ENCODE measurements around the gene RNF19B.
"Not testable (repeated sequence)": the region's sequence is repeated elsewhere in the genome, so short reads cannot be mapped to it uniquely, and the experiment has no call there.

Gene RNF19B, protein sequence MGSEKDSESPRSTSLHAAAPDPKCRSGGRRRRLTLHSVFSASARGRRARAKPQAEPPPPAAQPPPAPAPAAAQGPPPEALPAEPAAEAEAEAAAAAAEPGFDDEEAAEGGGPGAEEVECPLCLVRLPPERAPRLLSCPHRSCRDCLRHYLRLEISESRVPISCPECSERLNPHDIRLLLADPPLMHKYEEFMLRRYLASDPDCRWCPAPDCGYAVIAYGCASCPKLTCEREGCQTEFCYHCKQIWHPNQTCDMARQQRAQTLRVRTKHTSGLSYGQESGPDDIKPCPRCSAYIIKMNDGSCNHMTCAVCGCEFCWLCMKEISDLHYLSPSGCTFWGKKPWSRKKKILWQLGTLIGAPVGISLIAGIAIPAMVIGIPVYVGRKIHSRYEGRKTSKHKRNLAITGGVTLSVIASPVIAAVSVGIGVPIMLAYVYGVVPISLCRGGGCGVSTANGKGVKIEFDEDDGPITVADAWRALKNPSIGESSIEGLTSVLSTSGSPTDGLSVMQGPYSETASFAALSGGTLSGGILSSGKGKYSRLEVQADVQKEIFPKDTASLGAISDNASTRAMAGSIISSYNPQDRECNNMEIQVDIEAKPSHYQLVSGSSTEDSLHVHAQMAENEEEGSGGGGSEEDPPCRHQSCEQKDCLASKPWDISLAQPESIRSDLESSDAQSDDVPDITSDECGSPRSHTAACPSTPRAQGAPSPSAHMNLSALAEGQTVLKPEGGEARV

DNA sequence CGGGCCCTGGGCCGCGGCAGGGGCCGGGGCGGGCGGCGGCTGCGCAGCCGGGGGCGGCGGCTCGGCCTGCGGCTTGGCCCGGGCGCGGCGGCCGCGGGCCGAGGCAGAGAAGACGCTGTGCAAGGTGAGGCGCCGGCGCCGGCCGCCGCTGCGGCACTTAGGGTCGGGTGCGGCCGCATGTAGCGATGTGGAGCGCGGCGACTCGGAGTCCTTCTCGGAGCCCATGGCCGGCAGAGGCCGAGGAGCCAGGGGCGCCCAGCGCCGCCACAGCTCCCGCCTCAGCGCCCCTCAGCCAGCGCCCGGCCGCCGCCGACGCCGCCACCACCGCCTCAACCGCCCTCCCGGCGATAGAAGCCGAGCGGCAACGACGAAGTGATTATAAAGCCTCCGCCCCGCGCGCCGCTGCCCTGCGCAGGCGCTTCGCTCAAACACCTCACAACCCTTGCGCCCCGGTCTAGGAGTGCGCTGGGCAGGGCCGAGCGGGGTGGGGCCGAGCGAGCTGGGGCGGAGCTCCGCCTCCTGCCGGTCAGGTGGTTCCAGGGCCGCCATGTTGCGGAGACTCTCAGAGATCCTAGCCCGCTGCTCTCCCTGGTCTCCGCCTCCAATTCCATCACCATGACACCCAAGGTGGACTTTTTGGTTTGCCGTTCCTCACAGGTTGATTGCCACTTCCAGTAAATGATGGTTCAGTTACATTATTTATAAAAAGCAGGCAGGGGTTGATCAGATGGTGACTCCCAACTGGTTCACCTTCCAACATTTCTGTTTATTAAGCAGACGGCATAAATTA is at the start of gene RNF19B:
Gene RNF19B, minus strand, starts transcription at position 349 of the 790 bp plus-strand sequence. Its CDS starts 124 bp downstream, at position 225.
- DNase-seq (ENCODE audit: low spot score) = peak; percentile 96

DNA sequence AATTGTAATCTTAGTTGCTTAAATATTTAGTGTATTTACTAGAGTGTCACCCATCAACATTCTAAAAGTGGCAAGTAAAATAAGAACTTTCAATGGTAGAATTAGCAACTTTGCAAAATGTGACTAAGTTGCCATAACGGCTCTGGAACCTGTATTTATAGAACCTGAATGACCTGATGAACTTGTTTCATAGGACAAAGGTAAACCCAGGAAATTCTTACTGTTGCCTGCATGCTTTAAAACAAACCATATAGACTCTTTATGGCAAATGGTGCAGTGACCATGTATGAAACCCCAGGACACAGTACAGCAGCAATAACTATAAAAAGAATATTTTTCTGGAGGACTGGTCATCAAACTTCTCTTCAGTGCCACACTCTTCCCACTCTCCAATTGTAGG is 49.2 kb upstream of the RNF19B start:
- no peak for DNase-seq (ENCODE audit: low spot score)

DNA sequence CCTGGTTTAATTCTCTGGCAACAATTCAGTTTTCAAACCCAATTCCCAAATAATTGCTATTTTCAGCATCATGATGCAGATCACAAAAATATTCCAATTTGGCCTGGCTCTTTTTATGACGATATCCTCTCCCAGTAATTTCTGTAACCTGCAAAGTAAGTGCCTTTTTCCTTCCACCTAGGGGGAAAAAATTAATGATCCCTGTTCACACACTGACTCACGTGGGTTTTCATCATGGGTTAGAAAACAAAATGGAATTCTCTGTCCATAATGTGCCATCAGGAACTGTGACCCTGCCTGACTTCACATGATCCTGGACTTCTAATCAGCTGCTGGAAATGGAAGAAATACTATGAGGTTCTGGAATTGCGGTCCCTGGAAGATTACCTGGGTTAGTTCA is 47.6 kb upstream of the RNF19B start:
- DNase-seq (ENCODE audit: low spot score) = no peak

DNA sequence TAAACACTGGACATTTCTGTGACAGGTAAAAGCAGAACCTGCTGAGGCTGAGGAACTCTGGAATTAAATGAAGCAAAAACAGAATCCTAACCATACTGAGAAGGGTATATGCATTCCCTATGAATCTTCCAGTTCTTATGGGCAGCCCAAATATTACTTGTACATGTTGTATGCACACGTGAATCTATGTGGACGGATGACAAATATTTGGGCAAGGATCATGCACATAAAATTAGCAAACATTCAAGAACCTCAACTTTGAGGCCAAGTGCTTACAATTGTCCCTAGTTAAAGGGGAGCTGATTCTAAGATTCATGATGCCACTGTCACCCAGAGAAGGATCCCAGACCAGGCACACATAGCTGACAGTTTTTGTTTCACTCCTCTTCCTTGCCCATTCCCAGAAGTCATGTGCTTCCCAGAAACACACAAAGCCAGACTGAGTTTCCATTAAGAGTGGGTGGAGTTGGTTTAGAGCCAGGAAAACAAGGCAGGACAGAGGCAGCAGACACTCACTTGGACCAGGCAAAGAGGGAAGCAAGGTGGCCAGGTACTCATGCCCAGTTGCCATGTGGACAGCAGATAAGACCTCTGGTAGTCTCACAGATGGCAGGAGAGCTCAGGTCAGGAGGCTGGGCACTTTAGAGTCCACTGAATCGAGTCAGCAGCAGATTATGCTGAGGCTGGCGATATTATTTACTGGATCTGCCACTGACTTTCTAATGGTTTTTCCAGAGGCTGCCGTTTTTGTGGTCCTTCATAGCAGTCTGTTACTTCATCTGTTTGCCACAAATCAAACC is 46.5 kb upstream of the RNF19B start:
- no peak for DNase-seq (ENCODE audit: low spot score)

DNA sequence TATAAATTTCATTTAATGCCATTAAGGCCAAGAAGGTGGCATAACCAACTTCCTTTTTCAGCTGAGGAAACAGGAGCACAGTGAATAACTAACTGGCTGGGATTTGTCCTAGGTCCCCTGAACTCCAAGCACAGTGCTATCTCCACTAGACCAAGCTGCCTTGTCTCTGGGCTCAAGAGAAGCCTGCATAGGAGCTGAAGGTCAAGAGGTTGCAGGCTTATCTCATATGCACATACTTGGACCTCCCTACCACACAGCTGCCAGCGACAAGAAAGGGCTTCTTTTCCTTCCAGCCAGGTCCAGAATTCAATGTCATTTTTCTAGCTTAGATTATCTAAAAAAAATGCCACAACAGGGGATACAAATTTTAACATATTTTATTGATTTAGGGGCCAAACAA is 45.0 kb upstream of the RNF19B start:
- no peak for DNase-seq (ENCODE audit: low spot score)

DNA sequence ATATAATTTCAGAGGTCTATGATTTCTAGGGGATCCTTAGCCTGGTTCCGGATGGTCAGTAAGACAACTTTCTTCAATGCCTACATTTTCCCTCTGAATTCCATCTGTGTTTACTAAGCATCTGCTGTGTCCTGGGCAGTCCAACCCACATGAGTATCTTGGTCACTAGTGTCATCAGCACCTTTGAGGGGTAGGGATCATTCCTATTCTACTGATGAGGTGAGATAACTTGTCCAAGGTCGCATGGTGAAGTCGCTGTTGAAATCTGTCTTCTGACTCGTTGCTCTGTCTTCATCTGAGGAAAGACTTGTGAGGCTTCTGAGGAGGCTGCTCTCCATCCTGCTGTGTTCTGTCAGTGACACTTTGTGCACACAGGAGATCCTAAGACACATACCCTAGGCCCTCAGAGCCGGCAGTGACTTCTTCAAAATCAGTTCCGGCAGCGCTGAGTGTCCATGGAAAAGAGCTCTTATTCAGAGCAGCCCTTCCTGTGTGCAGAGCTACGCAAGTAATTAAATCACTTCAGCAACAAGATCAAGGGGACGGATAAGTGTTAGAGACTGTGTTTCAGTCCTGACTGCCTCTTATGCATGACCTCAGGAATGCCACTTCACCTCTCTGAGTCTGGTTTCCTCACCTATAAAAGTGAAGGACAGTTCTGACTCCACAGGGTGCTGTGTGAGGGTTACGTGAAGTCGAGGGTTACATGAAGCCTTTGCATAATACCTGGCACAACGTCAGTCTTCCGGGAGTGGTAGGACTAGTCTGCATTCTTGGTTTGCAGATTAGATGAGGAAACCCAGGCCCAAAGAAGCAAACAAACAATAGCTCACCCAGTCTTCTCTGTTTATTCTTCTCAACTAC is 43.7 kb upstream of the RNF19B start:
- DNase-seq (ENCODE audit: low spot score) = no peak

DNA sequence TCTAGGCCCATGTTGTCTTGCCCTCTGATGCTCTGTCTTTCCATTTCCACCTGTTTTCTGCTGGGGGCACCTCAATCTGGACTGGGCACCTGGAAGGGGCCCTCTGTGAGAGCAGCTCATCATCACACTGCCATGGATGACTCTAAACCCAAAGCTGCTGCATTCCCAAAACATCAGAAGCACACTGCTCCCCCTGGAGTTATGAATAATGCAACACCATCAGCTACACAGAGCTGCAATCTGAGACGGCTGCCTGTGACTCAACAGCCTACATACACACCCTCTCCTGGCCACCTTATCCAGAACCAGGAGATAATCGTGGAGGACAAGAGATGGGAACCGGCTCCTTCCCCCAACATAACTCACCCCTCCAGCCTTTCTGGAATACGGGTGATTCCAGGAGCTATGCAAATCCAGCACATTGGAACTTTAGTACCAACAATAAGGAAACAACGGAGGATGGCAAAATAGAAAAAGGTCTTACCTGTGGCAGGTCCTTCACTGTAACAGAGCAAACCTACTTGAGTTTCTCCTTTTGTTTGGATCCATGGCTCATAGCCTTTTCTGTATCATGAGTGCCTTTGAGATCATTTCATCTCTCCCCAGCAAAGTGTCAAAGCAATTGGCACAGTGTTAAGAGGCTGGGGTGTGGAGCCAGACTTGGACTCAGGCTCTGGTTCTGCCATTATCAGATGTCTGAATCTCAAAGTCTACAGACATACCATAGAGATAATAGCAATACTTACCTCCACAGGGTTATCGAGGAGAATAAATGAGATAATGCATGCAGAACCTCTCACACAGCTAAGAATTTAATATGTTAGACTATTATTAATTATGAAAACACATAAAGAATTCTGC is 42.8 kb upstream of the RNF19B start:
- peak; percentile 53 for DNase-seq (ENCODE audit: low spot score)

DNA sequence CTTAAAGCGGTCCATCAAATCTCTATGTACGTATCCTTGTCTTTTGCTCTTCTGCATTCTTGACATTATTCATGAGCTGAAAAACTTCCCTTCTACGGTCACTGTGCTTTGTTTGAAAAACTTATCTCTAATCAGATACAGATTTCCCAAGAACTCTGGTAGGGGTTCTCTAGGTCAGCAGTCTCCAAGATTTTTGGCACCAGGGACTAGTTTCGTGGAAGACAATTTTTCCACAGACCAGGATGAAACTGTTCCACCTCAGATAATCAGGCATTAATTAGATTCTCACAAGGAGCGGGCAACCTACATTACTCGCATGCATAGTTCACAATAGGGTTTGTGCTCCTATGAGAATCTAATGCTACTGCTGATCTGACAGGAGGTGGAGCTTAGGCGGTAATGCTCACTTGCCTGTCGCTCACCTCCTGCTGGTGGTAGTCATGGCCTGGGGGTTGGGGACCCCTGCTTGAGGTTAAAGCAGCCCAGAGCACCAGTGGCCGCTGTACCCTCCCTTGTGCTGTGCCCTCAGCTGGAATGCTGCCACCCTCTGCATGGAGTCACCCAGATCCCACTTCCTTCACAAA is 41.3 kb upstream of the RNF19B start:
- no peak for DNase-seq (ENCODE audit: low spot score)

DNA sequence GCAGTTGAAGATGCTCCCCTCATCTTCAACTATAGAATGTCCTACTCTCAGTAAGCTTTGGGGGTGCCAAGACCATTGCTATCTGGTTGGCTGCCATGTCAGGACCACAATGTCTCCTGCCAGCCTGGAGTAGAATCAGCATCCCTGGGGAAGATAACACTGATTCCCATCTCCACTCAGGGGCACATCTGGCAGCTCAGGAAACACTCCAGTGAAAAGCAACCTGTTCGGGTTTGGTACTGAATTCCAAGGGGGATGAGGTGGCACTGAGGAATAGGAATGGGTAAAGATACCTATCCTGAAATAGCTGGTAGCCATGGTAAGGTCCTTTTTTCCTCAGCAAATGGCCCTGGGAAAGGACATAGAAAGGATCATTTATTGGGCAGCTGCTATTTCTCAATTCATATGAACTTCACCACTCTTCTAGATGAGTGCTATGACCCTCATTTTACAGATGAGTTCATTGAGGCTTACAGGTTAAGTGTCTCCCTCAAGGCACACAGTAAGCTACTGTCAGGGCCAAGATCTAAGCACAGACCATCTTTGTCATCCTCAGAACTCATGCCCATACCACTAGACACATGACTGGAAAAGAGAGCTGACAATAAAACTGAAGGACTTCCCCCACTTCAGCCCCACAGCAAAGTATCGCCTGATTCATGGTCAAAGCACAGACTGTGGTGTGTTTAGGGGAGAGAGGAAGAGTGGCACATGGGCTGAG is 40.7 kb upstream of the RNF19B start:
- DNase-seq (ENCODE audit: low spot score) = no peak

DNA sequence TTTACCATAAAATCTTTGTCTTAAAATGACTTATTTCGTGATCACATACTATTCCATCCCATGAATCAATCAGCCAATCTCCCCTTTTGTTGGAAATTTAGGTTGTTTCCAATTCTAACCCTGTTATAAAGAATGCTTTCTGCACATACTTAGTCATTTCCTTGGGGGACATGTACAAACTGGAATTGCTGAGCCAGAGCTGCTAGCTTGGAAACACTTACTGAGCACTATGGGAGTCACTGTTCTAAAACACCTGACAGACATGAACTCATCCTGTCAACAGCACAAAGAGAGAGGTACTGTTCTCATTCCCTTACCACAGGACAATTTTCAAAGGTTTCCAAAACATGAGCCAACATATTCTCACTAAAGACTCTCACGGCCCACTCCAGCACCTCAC is 40.0 kb upstream of the RNF19B start:
- DNase-seq (ENCODE audit: low spot score) = no peak

DNA sequence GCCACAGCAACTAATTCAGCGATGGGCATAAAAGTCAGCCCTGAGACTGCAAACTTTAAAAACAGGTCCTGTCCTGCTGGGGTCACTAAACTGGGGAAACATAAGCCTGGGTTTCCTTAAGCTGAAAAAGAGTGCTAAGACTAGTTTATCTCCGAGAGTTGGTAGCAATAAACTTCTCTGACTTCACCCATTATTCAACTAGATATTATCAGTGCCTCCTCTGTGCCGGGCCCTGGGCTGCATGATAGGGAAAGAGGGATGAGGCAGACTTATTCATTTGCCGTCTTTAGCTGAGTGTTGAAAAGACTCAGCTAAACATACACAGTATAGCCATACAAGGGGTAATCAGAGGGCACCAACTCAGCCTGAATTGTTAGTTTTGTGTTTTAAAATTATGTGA is 39.0 kb upstream of the RNF19B start:
- DNase-seq (ENCODE audit: low spot score) = no peak

DNA sequence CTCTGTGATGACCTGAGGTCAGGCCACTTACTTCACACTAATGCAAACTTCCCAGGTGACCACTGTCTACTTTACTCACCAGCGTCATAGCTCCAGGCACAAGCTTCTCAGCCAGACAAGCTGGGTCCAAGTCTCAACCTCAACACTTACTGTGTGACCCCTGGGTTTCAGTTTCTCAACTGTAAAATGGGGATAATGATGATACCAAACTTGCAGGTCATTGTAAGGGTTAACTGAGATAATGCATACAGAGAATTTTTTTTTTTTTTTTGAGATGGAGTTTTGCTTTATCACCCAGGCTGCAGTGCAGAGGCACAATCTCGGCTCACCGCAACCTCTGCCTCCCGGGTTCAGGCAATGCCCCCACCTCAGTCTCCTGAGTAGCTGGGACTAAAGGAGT is 37.4 kb upstream of the RNF19B start:
- DNase-seq (ENCODE audit: low spot score) = no peak

DNA sequence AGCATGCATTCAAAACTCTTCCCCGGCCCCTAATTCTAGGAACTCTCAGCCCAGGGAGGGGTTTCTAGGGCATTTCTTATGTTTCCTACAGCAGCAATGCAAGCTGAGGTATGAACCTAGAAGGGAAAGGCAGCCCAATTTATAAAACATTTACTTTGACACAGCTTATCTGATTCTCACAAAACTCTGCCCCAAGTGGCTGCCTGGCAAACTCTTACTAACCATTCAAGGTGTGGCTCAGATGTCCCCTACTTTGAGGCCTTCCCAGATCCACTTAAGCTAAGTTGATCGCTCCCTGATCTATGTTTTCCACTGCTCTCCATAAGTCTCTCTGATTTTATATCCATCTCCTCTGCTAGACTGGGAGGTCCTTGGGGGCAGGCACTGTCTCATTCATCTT is 36.7 kb upstream of the RNF19B start:
- DNase-seq (ENCODE audit: low spot score) = no peak

DNA sequence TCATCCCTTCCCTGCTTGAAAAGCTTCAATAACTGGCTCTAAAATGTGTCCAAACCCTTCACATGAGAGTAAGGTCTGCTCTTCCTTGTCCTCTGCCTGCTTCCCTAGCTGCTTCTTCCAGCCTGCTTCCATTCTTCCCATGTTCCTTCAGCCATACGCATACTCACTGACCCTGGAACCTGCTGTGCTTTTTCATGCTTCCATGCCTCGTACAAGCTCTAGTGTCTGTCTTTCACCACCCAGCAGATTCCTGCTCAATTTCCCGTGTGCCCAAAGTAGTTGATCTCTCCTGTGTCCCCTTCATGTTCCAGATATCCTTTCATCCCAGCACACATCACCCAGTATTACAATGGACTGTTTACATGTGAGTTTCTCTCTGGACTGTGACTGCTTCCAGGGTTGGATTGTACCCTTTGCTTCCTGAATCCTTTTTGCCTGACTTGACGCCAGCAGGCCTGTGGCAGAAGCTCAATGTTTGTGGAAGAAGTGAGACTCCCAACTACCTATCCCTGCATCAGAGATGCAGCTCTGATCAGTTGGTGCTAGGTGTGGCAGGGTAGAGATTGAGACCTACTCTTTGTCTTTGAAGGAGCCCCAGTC is 35.9 kb upstream of the RNF19B start:
- DNase-seq (ENCODE audit: low spot score) = no peak

DNA sequence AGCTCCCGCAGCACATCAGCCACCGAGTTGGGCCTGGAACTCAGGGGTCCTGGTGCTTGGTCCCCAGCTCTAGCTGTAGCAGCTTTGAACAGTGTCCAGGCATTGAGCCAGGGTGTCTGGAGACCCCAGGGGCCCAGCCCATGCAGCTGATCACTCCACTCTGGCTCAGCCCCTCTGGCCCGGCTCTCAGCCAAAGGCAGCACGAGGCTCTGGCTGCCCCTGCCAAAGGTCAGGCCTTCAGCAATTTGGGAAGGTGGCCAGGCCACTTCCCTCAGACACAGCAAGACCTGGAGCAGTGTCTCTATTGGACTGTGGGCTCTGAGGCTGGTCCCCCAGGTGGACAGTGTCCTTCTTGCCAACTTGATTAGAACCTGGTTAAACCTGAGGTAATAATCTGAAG is 34.4 kb upstream of the RNF19B start:
- no peak for DNase-seq (ENCODE audit: low spot score)

DNA sequence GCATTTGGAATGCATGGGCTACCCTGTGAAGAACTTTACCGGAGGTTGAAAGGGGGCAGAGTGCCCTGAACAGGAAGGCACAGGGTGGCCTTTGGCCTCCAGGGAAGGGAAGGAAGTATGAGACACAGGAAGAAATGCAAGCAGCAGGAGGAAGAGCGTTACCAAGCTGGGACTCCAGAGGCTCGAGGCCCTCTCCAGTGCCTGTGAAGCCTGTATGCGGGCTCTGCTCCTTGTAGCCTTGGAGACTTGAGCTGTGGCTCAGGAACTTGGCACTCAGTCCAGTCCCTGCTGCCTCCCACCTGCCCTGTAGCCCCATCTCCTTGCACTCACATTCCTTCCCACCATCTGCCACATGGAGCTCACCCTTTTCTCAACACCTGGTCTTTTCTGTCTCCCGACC is 33.5 kb upstream of the RNF19B start:
- DNase-seq (ENCODE audit: low spot score) = no peak

DNA sequence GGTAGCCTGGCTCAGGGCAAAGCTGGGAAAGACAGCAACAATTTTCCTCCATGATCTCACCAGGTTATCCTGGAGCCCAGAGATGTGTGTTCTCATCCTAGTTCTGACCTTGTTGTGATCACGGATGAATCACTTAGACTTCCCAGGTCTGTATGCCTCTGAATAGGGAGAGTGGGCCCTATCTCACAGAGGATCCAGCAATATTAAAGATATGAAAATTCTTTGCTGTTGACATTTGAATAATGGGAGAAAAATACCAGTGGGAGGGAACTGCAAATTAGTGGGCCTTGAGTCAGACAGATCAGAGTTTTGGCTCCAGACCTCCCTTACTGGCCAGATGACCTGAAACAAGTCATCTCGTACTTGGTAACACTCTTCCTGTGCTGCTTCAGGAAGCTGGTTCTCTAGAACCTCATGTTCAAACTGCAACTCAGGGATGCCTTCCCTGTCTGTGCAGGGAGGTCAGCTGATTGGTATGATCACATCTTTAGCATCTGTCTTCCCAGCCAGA is 32.8 kb upstream of the RNF19B start:
- DNase-seq (ENCODE audit: low spot score) = no peak

DNA sequence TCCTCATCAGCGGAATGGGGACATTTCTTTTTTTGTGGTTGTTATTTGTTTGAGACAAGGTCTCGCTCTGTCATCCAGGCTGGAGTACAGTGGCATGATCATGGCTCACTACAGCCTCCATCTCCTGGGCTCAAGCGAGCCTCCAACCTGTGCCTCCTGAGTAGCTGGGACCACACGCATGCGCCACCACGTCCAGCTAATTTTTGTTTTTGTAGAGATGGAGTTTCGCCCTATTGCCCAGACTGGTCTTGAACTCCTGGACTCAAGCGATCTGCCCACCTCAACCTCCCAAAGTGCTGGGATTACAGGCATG is 28.7 kb upstream of the RNF19B start:
- DNase-seq (ENCODE audit: low spot score) = not testable (repeated sequence)
